ENCODE results near the gene ZNF618. TPM values are rescaled to one million over a fixed set of nuclear protein-coding genes. Genes with fewer than 3 reads are reported as not detected.

Gene ZNF618
- total and polyA plus RNA-seq, 2 experiments from 2014 or later, result 12.1 to 22.1 TPM

- no peak for TF ChIP-seq ZNF114 (CRISPR knock-in tag; IDR thresholded peaks at IDR 0.05)
Observed at GRCh38 chr9:113873926-113874325, 2.2 kb upstream of the ZNF618 start (continued).

- Histone ChIP-seq H3K9me2 (ENCODE audit: insufficient read depth) (no peaks in the 10 kb centered on the region), H3K4me1 (ENCODE audit: insufficient read depth) (peaks cover 48% of the 10 kb centered on the region), H3K4me2 (peak overlapping the region; percentile 86), H3K27me3 (ENCODE audit: insufficient read depth) (peaks cover 15% of the 10 kb centered on the region), H3K36me3 (ENCODE audit: insufficient read depth) (no peaks in the 10 kb centered on the region), H3K79me2 (replicated peaks; ENCODE audit: insufficient read depth) (peaks cover 38% of the 10 kb centered on the region), H3K4me3 (peak overlapping the region; percentile 64), H4K20me1 (replicated peaks; ENCODE audit: insufficient read depth) (0 out of 2 replicates have a peak, but pooled peaks cover under 1% of the 10 kb centered on the region), H3F3A (replicated peaks; ENCODE audit: low read depth) (no peaks in the 10 kb centered on the region), H2AFZ (peak overlapping the region; percentile 96), H3K27ac (ENCODE audit: low read depth) (no peak overlapping the region)
- Mint-ChIP-seq H3K27me3 (ENCODE audit: insufficient read depth, low read depth, poor library complexity) (peaks cover 14% of the 10 kb centered on the region), H3K9me3 (no peaks in the 10 kb centered on the region), H3K4me3 (peak overlapping the region; percentile 66), H3K4me1 (peaks cover 40% of the 10 kb centered on the region), H3K36me3 (ENCODE audit: low read depth) (no peaks in the 10 kb centered on the region), H3K27ac (no peak overlapping the region)
- DNase-seq (ENCODE audit: low spot score), result peak; percentile 29
- ATAC-seq, result no peak; the same call in 2 of the 3 replicates
- TF ChIP-seq ZNF114 (CRISPR knock-in tag; IDR thresholded peaks at IDR 0.05), result no peak
- TF ChIP-seq ZNF462 (CRISPR knock-in tag; IDR thresholded peaks at IDR 0.05), result no peak
- TF ChIP-seq EZH2 (IDR thresholded peaks at IDR 0.05; ENCODE audit: low read depth, unreplicated experiment), result no peak
- no peak for TF ChIP-seq EZH2phosphoT487 (IDR thresholded peaks at IDR 0.05; ENCODE audit: unreplicated experiment)
- TF ChIP-seq JUNB (IDR thresholded peaks at IDR 0.05; ENCODE audit: unreplicated experiment), result no peak
- no peak for TF ChIP-seq ZNF331 (CRISPR knock-in tag; IDR thresholded peaks at IDR 0.05; ENCODE audit: low read depth)
- no peak for TF ChIP-seq CREB1 (CRISPR knock-in tag; IDR thresholded peaks at IDR 0.05; ENCODE audit: low read depth)
- TF ChIP-seq NANOG (IDR thresholded peaks at IDR 0.05; ENCODE audit: borderline replicate concordance), result no peak
- TF ChIP-seq, protein P1, sequence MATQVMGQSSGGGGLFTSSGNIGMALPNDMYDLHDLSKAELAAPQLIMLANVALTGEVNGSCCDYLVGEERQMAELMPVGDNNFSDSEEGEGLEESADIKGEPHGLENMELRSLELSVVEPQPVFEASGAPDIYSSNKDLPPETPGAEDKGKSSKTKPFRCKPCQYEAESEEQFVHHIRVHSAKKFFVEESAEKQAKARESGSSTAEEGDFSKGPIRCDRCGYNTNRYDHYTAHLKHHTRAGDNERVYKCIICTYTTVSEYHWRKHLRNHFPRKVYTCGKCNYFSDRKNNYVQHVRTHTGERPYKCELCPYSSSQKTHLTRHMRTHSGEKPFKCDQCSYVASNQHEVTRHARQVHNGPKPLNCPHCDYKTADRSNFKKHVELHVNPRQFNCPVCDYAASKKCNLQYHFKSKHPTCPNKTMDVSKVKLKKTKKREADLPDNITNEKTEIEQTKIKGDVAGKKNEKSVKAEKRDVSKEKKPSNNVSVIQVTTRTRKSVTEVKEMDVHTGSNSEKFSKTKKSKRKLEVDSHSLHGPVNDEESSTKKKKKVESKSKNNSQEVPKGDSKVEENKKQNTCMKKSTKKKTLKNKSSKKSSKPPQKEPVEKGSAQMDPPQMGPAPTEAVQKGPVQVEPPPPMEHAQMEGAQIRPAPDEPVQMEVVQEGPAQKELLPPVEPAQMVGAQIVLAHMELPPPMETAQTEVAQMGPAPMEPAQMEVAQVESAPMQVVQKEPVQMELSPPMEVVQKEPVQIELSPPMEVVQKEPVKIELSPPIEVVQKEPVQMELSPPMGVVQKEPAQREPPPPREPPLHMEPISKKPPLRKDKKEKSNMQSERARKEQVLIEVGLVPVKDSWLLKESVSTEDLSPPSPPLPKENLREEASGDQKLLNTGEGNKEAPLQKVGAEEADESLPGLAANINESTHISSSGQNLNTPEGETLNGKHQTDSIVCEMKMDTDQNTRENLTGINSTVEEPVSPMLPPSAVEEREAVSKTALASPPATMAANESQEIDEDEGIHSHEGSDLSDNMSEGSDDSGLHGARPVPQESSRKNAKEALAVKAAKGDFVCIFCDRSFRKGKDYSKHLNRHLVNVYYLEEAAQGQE (IDR thresholded peaks at IDR 0.05; ENCODE audit: unreplicated experiment), result no peak
- TF ChIP-seq, protein P2, sequence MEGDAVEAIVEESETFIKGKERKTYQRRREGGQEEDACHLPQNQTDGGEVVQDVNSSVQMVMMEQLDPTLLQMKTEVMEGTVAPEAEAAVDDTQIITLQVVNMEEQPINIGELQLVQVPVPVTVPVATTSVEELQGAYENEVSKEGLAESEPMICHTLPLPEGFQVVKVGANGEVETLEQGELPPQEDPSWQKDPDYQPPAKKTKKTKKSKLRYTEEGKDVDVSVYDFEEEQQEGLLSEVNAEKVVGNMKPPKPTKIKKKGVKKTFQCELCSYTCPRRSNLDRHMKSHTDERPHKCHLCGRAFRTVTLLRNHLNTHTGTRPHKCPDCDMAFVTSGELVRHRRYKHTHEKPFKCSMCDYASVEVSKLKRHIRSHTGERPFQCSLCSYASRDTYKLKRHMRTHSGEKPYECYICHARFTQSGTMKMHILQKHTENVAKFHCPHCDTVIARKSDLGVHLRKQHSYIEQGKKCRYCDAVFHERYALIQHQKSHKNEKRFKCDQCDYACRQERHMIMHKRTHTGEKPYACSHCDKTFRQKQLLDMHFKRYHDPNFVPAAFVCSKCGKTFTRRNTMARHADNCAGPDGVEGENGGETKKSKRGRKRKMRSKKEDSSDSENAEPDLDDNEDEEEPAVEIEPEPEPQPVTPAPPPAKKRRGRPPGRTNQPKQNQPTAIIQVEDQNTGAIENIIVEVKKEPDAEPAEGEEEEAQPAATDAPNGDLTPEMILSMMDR (conservative IDR thresholded peaks at IDR 0.05; ENCODE audit: low read depth in 2 of 2), result no peak
- no peak for TF ChIP-seq STAT1 (IDR thresholded peaks at IDR 0.05; ENCODE audit: unreplicated experiment)
- TF ChIP-seq POLR2AphosphoS5 (IDR thresholded peaks at IDR 0.05; ENCODE audit: low read depth), result no peak
Observed at GRCh38 chr9:113875459-113876150, 504 bp upstream of the ZNF618 start.
